Loucy (cell line): ENCODE data around the gene FTO.

Source experiments
- H2AFZ ChIP-seq: fragments of 200-600 bp; sonication (generic); 2 replicates; pipeline ENCODE4 v1.6.0; 2016; ENCODE audit warnings: antibody characterized with exemption, mild to moderate bottlenecking, low read length, moderate library complexity
- H3F3A ChIP-seq: fragments of 200-600 bp; 2 replicates; pipeline ENCODE4 v1.6.0; 2016; ENCODE audit warnings: antibody characterized with exemption, low read depth, mild to moderate bottlenecking
- H3K27me3 ChIP-seq: fragments of 200-600 bp; sonication (generic); 2 replicates; pipeline ENCODE4 v1.6.1; 2014; ENCODE audit warnings: low read length, mild to moderate bottlenecking; ENCODE audit not compliant: insufficient read depth, poor library complexity, severe bottlenecking
- H3K36me3 ChIP-seq: fragments of 200-600 bp; sonication (generic); 2 replicates; pipeline ENCODE4 v1.6.1; 2016; ENCODE audit warnings: low read length; ENCODE audit not compliant: insufficient read depth
- H3K4me1 ChIP-seq: fragments of 200-600 bp; sonication (generic); 2 replicates; pipeline ENCODE4 v1.5.1; 2014; ENCODE audit warnings: low read length, mild to moderate bottlenecking; ENCODE audit not compliant: insufficient read depth, poor library complexity, severe bottlenecking
- H3K4me2 ChIP-seq: fragments of 200-600 bp; sonication (generic); 2 replicates; pipeline ENCODE4 v1.6.0; 2014; ENCODE audit warnings: antibody characterized with exemption, low read length, low read depth, mild to moderate bottlenecking; ENCODE audit not compliant: poor library complexity, severe bottlenecking
- H3K4me3 ChIP-seq: fragments of 200-600 bp; sonication (generic); 2 replicates; pipeline ENCODE4 v1.5.1; 2014; ENCODE audit warnings: low read length, mild to moderate bottlenecking, mixed read lengths; ENCODE audit not compliant: poor library complexity, severe bottlenecking
- H3K79me2 ChIP-seq: fragments of 200-600 bp; sonication (generic); 2 replicates; pipeline ENCODE4 v1.6.1; 2014; ENCODE audit warnings: low read length; ENCODE audit not compliant: insufficient read depth
- H3K9ac ChIP-seq: fragments of 200-600 bp; sonication (generic); 2 replicates; pipeline ENCODE4 v1.6.0; 2014; ENCODE audit warnings: mild to moderate bottlenecking, low read depth, low read length, moderate library complexity; ENCODE audit not compliant: poor library complexity, severe bottlenecking
- H3K9me2 ChIP-seq: fragments of 200-600 bp; sonication (generic); replicated peaks from 2 replicates; pipeline ENCODE4 v1.6.1; 2016; ENCODE audit warnings: low read depth, low read length, mixed read lengths
- H3K9me3 ChIP-seq: fragments of 200-600 bp; sonication (generic); 2 replicates; pipeline ENCODE4 v1.6.1; 2014; ENCODE audit warnings: mild to moderate bottlenecking, antibody characterized with exemption, low read length, low read depth; ENCODE audit not compliant: insufficient read depth
- H4K20me1 ChIP-seq: fragments of 200-600 bp; sonication (generic); 2 replicates; pipeline ENCODE4 v1.6.0; 2014; ENCODE audit warnings: antibody characterized with exemption, low read length, mild to moderate bottlenecking; ENCODE audit not compliant: insufficient read depth, poor library complexity, severe bottlenecking
- EZH2phosphoT487 ChIP-seq: fragments of 200-600 bp; IDR thresholded peaks from 2 replicates; pipeline ENCODE4 v1.6.1; 2018; ENCODE audit warnings: antibody characterized with exemption, mild to moderate bottlenecking, moderate library complexity, borderline replicate concordance
- TF ChIP-seq, protein P1 (sequence below): fragments of 200-600 bp; sonication (generic); conservative IDR thresholded peaks from 2 replicates; pipeline ENCODE4 v1.5.1; 2014; ENCODE audit warnings: mild to moderate bottlenecking, antibody characterized with exemption, low read length

The FTO gene

DNA sequence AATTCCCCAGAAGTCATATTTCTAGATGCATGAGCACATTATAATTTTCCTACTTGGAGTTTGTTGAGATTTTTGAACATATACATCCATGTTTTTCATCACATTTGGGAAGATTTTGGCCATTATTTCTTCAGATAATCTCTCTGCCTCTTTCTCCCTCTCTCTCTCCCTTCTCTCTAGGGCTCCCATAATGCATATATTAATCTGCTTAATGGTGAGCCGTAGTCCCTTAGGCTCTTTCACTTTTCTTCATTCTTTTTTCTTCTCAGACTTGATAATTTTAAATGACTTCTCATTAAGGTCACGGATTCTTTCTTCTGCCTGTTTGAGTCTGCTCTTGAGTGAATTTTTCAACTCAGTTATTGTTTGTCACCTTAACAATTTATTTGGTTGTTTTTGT is 481.1 kb downstream of the FTO start:
- H3F3A ChIP-seq, result no peaks in the 10 kb centered on the region
- H4K20me1 ChIP-seq, result no peaks in the 10 kb centered on the region
- no peak overlapping the region for H2AFZ ChIP-seq
- H3K4me3 ChIP-seq, result no peak overlapping the region
- H3K36me3 ChIP-seq, result no peaks in the 10 kb centered on the region
- no peaks in the 10 kb centered on the region for H3K27me3 ChIP-seq
- H3K9me3 ChIP-seq, result no peaks in the 10 kb centered on the region
- no peak overlapping the region for H3K4me2 ChIP-seq
- H3K9me2 ChIP-seq, result no peaks in the 10 kb centered on the region
- H3K9ac ChIP-seq, result no peak overlapping the region
- no peaks in the 10 kb centered on the region for H3K79me2 ChIP-seq
- no peak for TF ChIP-seq EZH2phosphoT487
- TF ChIP-seq, protein P1, sequence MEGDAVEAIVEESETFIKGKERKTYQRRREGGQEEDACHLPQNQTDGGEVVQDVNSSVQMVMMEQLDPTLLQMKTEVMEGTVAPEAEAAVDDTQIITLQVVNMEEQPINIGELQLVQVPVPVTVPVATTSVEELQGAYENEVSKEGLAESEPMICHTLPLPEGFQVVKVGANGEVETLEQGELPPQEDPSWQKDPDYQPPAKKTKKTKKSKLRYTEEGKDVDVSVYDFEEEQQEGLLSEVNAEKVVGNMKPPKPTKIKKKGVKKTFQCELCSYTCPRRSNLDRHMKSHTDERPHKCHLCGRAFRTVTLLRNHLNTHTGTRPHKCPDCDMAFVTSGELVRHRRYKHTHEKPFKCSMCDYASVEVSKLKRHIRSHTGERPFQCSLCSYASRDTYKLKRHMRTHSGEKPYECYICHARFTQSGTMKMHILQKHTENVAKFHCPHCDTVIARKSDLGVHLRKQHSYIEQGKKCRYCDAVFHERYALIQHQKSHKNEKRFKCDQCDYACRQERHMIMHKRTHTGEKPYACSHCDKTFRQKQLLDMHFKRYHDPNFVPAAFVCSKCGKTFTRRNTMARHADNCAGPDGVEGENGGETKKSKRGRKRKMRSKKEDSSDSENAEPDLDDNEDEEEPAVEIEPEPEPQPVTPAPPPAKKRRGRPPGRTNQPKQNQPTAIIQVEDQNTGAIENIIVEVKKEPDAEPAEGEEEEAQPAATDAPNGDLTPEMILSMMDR, result no peak
- no peaks in the 10 kb centered on the region for H3K4me1 ChIP-seq

DNA sequence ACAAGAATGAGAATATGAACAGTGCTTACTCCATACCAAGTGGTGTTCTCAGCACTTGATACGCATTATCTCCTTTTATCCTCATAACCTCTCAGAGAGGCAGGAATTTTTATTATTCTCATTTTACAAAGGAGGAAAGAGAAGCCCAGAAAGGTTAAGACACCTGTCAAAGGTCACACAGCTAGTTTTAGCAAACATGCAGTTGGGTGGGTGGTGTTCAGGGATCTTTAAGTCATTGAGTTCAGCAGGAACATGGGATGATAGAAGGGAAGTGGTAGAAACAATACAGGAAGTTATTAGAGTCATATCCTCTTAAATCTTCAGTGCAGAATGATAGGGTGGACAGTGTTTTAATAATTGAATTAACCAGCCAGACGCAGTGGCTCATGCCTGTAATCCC is 487.2 kb downstream of the FTO start:
- Histone ChIP-seq H3K27me3 (no peaks in the 10 kb centered on the region), H3K4me1 (peaks cover 2% of the 10 kb centered on the region), H3K36me3 (no peaks in the 10 kb centered on the region), H3K4me3 (no peak overlapping the region), H3K9me2 (no peaks in the 10 kb centered on the region), H3K9me3 (no peaks in the 10 kb centered on the region), H4K20me1 (no peaks in the 10 kb centered on the region), H3F3A (no peaks in the 10 kb centered on the region), H3K79me2 (no peaks in the 10 kb centered on the region), H3K9ac (no peak overlapping the region), H2AFZ (no peak overlapping the region), H3K4me2 (no peak overlapping the region)
- TF ChIP-seq EZH2phosphoT487, result no peak
- TF ChIP-seq, protein P1, result no peak

DNA sequence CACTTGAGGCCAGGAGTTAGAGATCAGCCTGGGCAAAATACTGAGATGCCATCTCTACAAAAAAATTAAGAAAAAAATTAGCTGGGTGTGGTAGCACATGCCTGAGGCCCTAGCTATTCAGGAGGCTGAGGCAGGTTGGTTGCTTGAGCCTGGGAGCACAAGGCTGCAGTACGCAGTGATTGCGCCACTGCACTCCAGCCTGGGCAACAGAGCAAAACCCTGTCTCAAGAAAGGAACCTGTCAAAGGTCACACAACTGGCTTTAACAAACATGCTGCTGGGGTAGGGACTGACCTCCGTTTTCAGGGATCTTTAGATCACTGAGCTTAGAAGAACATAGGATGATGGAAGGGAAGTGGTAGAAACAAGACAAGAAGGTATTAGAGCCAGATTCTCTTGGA is 487.6 kb downstream of the FTO start:
- no peaks in the 10 kb centered on the region for H4K20me1 ChIP-seq
- TF ChIP-seq EZH2phosphoT487, result no peak
- TF ChIP-seq, protein P1, result no peak
- H3K4me3 ChIP-seq, result no peak overlapping the region
- H3F3A ChIP-seq, result no peaks in the 10 kb centered on the region
- H3K4me2 ChIP-seq, result no peak overlapping the region
- no peaks in the 10 kb centered on the region for H3K27me3 ChIP-seq
- H3K9me2 ChIP-seq, result no peaks in the 10 kb centered on the region
- no peaks in the 10 kb centered on the region for H3K9me3 ChIP-seq
- H3K36me3 ChIP-seq, result no peaks in the 10 kb centered on the region
- H3K79me2 ChIP-seq, result no peaks in the 10 kb centered on the region
- H3K9ac ChIP-seq, result no peak overlapping the region
- H2AFZ ChIP-seq, result no peak overlapping the region
- H3K4me1 ChIP-seq, result peaks cover 2% of the 10 kb centered on the region
